Vagina (tissue), 2 donors: Measurements from ENCODE around the gene YBX1.

Experiments used
- CTCF ChIP-seq, 3 experiments: fragments of 450-650 bp in 2 of 3; fragments of 200-600 bp in 1 of 3; sonication (generic) in 1 of 3; IDR thresholded peaks; one replicate each; pipeline ENCODE4 v1.5.1; 2017 to 2019; ENCODE audit warnings: antibody characterized with exemption in 3 of 3, mild to moderate bottlenecking in 2 of 3, moderate library complexity in 2 of 3
- POLR2AphosphoS5 ChIP-seq, 2 donors: sonication (generic); formaldehyde crosslinking; IDR thresholded peaks; one replicate each; pipeline ENCODE4 v1.9.0; 2017; ENCODE audit warnings: antibody characterized with exemption in 2 of 2, mild to moderate bottlenecking in 2 of 2, low read depth in 1 of 2; ENCODE audit not compliant: insufficient read depth in 1 of 2

DNA sequence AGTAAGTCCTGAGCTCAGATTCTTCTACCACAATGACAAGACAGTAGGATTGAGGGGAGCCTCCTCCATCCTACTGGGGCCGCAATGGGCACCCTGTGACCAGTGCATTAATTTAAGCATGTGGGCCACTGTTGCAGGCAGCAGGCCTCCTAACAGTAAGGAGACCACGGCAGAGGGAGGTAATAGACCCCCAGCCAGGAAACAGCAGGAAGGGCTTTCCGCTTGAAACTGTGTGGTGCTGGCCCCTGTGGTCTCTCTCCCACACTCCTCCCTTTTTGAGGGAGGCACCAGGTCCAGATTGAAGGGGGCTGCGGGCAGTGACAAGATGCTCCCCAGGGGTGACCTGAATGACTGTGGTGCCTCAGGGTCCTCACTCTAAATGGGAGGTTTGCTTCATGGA is 59.5 kb downstream of the YBX1 start:
- no peak for TF ChIP-seq CTCF (IDR thresholded peaks at IDR 0.05)
- no peak for TF ChIP-seq POLR2AphosphoS5 (IDR thresholded peaks at IDR 0.05; ENCODE audit: insufficient read depth in 1 of 2, low read depth in 1 of 2)
